Left forelimb (tissue), 1 donor: Measurements from ENCODE around the gene FBXL22.
"Not testable (repeated sequence)": the region's sequence is repeated elsewhere in the genome, so short reads cannot be mapped to it uniquely, and the experiment has no call there.

Source experiments
- DNase-seq: peaks from one replicate; pipeline ENCODE4 v3.0.0-alpha.2; 2018; ENCODE audit warnings: low spot score

Gene FBXL22

GRCh38 chr15:63612300-63612699 is 15.1 kb downstream of the FBXL22 start:
- no peak for DNase-seq

- no peak for DNase-seq
Observed at GRCh38 chr15:63615935-63616334, 18.7 kb downstream of the FBXL22 start.

GRCh38 chr15:63617147-63617546 is 20.0 kb downstream of the FBXL22 start:
- not testable (repeated sequence) for DNase-seq

- DNase-seq: not testable (repeated sequence)
Observed at GRCh38 chr15:63617627-63618026, 20.4 kb downstream of the FBXL22 start.

GRCh38 chr15:63620760-63621159 is 23.6 kb downstream of the FBXL22 start:
- not testable (repeated sequence) for DNase-seq

GRCh38 chr15:63623232-63623969 is 26.2 kb downstream of the FBXL22 start:
- no peak for DNase-seq

GRCh38 chr15:63626955-63627354 is 29.8 kb downstream of the FBXL22 start:
- no peak for DNase-seq

- no peak for DNase-seq
Observed at GRCh38 chr15:63628123-63628822, 31.1 kb downstream of the FBXL22 start.

GRCh38 chr15:63630036-63630751 is 33.0 kb downstream of the FBXL22 start:
- no peak for DNase-seq

GRCh38 chr15:63633312-63633711 is 36.1 kb downstream of the FBXL22 start:
- no peak for DNase-seq

- no peak for DNase-seq
Observed at GRCh38 chr15:63634154-63634553, 37.0 kb downstream of the FBXL22 start.

GRCh38 chr15:63636518-63637061 is 39.4 kb downstream of the FBXL22 start:
- no peak for DNase-seq

- no peak for DNase-seq
Observed at GRCh38 chr15:63638839-63639238, 41.7 kb downstream of the FBXL22 start.

- DNase-seq: no peak
Observed at GRCh38 chr15:63640146-63640545, 43.0 kb downstream of the FBXL22 start.
